IPS-20b (cell line): ENCODE data around the gene TMPO.
A peak's percentile ranks its signal among the peaks of the same experiment; 100 is the strongest.

Experiments used
- H3K27ac ChIP-seq: one replicate; pipeline ENCODE4 v1.5.1; 2013; ENCODE audit warnings: low read length
- H3K27me3 ChIP-seq: 2 replicates; pipeline ENCODE4 v1.6.1; 2013; ENCODE audit warnings: mild to moderate bottlenecking, low read length, inconsistent platforms; ENCODE audit not compliant: insufficient read depth
- H3K36me3 ChIP-seq: 2 replicates; pipeline ENCODE4 v1.6.1; 2013; ENCODE audit warnings: low read depth, mild to moderate bottlenecking, inconsistent platforms, low read length, moderate library complexity; ENCODE audit not compliant: insufficient read depth
- H3K4me1 ChIP-seq: 2 replicates; pipeline ENCODE4 v1.6.1; 2013; ENCODE audit warnings: mild to moderate bottlenecking, control low read depth, inconsistent platforms, low read length, moderate library complexity; ENCODE audit not compliant: insufficient read depth
- H3K4me3 ChIP-seq: 2 replicates; pipeline ENCODE4 v1.5.1; 2013; ENCODE audit warnings: mild to moderate bottlenecking, low read length, inconsistent platforms
- H3K9ac ChIP-seq: 2 replicates; pipeline ENCODE4 v1.6.1; 2013; ENCODE audit warnings: low read depth, mild to moderate bottlenecking, inconsistent platforms, low read length, moderate library complexity
- H3K9me3 ChIP-seq: 2 replicates; pipeline ENCODE4 v1.6.1; 2013; ENCODE audit warnings: mild to moderate bottlenecking, low read depth, low read length, inconsistent platforms; ENCODE audit not compliant: insufficient read depth

TMPO gene, protein sequence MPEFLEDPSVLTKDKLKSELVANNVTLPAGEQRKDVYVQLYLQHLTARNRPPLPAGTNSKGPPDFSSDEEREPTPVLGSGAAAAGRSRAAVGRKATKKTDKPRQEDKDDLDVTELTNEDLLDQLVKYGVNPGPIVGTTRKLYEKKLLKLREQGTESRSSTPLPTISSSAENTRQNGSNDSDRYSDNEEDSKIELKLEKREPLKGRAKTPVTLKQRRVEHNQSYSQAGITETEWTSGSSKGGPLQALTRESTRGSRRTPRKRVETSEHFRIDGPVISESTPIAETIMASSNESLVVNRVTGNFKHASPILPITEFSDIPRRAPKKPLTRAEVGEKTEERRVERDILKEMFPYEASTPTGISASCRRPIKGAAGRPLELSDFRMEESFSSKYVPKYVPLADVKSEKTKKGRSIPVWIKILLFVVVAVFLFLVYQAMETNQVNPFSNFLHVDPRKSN

DNA sequence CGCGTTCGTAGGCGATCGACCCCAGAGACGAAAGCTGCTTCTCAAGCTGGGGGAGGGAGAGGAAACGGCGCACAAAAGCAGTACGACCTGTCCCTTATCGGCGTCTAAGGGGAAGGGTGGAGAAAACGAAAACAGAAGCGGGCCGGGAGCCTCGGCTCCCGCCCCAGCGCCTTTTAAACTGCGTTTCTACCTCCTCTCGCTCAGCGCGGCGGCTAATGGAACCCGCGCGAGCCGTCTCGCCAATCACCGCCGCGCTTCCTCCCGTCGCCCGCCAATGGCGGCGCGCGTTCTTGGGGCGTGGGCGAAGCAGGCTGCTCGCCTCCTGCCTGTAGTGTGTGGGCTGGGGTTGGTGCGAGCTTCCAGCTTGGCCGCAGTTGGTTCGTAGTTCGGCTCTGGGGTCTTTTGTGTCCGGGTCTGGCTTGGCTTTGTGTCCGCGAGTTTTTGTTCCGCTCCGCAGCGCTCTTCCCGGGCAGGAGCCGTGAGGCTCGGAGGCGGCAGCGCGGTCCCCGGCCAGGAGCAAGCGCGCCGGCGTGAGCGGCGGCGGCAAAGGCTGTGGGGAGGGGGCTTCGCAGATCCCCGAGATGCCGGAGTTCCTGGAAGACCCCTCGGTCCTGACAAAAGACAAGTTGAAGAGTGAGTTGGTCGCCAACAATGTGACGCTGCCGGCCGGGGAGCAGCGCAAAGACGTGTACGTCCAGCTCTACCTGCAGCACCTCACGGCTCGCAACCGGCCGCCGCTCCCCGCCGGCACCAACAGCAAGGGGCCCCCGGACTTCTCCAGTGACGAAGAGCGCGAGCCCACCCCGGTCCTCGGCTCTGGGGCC is at the start of gene TMPO:
Gene TMPO (plus strand): TSS at position 304 of the 824 bp plus-strand sequence. CDS start 278 bp downstream, at position 582.
- Histone ChIP-seq H3K36me3 (peaks cover 8% of the 10 kb centered on the region), H3K4me1 (peaks cover 4% of the 10 kb centered on the region; the same call in 1 of the 2 replicates), H3K9me3 (no peaks in the 10 kb centered on the region), H3K9ac (peak within 1 kb of the TSS; percentile 99), H3K4me3 (peak within 1 kb of the TSS; percentile 84), H3K27me3 (no peaks in the 10 kb centered on the region), H3K27ac (peak within 1 kb of the TSS; percentile 92)

- H3K27me3 ChIP-seq, result no peaks in the 10 kb centered on the region
- no peaks in the 10 kb centered on the region for H3K4me1 ChIP-seq
- no peak overlapping the region for H3K4me3 ChIP-seq
- H3K36me3 ChIP-seq, result no peaks in the 10 kb centered on the region
- no peaks in the 10 kb centered on the region for H3K9me3 ChIP-seq
- no peak overlapping the region for H3K9ac ChIP-seq
- no peak overlapping the region for H3K27ac ChIP-seq
Observed at GRCh38 chr12:98465950-98466602, 49.3 kb upstream of the TMPO start.

DNA sequence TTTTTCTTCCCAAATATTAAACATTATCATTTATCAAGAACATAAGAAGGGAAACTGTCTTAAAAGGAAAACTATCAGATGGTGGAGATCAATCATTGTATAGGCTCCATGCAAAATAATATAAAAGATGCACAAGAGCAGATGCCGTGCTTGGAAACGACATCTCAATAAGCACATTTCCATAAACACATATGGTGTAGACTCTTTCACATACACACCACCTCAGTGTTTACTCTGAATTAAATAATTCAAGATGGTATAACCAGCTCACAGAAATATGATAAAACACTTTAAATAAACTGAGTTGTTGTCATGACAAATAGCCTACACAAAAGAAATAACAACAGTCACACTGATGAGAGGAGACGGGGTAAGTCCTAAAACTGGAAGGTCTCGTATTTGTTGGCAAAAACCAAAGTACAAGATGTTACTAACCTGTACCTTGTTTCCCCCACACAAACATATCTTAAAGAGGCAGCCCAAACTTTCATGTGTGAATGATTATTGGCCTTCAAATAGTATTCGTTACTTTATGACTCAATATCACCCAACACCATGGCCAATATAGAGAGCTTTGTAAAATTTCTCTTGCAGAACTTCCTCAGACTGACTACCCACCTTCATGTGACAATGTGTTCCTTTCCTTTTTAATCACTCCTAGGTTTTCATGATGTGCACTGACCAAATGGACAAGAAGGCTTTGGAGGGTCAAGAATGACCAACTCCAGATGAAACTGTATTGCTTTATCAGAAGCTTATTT is 48.6 kb upstream of the TMPO start:
- Histone ChIP-seq H3K9me3 (no peaks in the 10 kb centered on the region), H3K27ac (no peak overlapping the region)

GRCh38 chr12:98469109-98469508 is 46.3 kb upstream of the TMPO start:
- no peak overlapping the region for H3K27ac ChIP-seq
- H3K4me3 ChIP-seq, result no peak overlapping the region
- H3K9me3 ChIP-seq, result no peaks in the 10 kb centered on the region
- H3K9ac ChIP-seq, result no peak overlapping the region
- no peaks in the 10 kb centered on the region for H3K36me3 ChIP-seq
- H3K27me3 ChIP-seq, result no peaks in the 10 kb centered on the region
- H3K4me1 ChIP-seq, result no peaks in the 10 kb centered on the region

More for the DNA sequence above, 48.6 kb upstream of the TMPO start:
- Histone ChIP-seq H3K9ac (no peak overlapping the region), H3K4me1 (no peaks in the 10 kb centered on the region), H3K27me3 (no peaks in the 10 kb centered on the region), H3K36me3 (no peaks in the 10 kb centered on the region), H3K4me3 (no peak overlapping the region)

GRCh38 chr12:98470469-98471082 is 44.8 kb upstream of the TMPO start:
- no peaks in the 10 kb centered on the region for H3K4me1 ChIP-seq
- no peak overlapping the region for H3K9ac ChIP-seq
- no peak overlapping the region for H3K4me3 ChIP-seq
- no peaks in the 10 kb centered on the region for H3K36me3 ChIP-seq
- no peaks in the 10 kb centered on the region for H3K9me3 ChIP-seq
- H3K27me3 ChIP-seq, result no peaks in the 10 kb centered on the region
- no peak overlapping the region for H3K27ac ChIP-seq

DNA sequence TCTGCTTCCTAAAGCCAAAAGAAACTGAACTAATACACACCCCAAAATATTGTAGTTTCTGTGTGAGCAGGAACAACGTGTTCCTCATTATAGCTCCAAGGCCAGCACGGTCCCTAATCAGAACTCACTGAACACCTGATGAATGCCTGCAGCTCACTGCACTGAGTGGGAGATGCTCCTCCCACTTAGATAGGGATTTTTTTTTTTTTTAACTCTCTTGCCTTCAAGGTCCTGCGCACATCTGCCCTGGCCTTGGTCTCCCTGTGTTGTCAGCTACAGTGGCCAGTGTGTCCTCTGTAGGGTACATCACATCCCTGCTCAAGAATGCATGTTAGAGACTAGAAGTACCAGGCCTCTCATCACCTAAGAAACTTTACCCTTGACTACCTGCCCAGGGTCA is 44.3 kb upstream of the TMPO start:
- no peak overlapping the region for H3K9ac ChIP-seq
- no peak overlapping the region for H3K4me3 ChIP-seq
- no peaks in the 10 kb centered on the region for H3K4me1 ChIP-seq
- no peaks in the 10 kb centered on the region for H3K36me3 ChIP-seq
- H3K9me3 ChIP-seq, result no peaks in the 10 kb centered on the region
- H3K27ac ChIP-seq, result no peak overlapping the region
- H3K27me3 ChIP-seq, result no peaks in the 10 kb centered on the region

DNA sequence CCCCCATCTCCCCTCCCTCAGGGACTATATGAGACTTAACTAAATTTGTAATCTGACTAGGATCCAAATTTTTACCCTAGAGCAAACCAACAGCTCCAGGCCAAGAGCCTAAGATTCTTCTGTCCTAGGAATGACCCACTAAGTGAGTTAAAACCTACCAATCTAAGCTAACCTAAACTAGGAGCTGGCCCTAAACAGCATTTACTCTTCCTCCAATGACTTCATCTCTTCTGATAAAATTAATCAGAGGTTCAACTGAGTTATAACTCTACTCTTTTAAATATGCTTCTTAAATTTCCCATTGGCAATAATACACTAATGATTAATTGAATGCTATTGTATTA is 39.9 kb upstream of the TMPO start:
- no peaks in the 10 kb centered on the region for H3K9me3 ChIP-seq
- no peaks in the 10 kb centered on the region for H3K27me3 ChIP-seq
- H3K4me3 ChIP-seq, result no peak overlapping the region
- no peak overlapping the region for H3K27ac ChIP-seq
- no peak overlapping the region for H3K9ac ChIP-seq
- H3K36me3 ChIP-seq, result no peaks in the 10 kb centered on the region
- no peaks in the 10 kb centered on the region for H3K4me1 ChIP-seq

DNA sequence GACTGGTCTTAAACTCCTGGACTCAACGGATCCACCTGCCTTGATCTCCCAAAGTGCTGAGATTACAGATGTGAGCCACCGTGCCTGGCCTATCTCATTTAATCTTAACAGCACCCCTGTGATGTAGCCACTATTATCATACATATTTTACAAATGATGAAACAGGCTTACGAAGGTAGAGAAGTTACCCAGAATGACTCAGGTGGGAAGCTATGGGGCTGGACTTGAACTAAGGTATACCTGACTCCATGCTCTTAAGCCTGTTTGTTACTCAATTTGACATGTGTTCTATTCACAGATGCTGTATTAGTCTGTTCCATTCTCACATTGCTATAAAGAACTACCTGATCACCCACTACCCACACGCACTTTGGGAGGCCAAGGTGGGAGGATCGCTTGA is 36.8 kb upstream of the TMPO start:
- Histone ChIP-seq H3K4me3 (no peak overlapping the region), H3K4me1 (no peaks in the 10 kb centered on the region), H3K9ac (no peak overlapping the region), H3K27ac (no peak overlapping the region), H3K36me3 (no peaks in the 10 kb centered on the region), H3K9me3 (no peaks in the 10 kb centered on the region), H3K27me3 (no peaks in the 10 kb centered on the region)

GRCh38 chr12:98483621-98484503 is 31.5 kb upstream of the TMPO start:
- Histone ChIP-seq H3K4me1 (peaks cover 6% of the 10 kb centered on the region; the same call in 1 of the 2 replicates), H3K27ac (no peak overlapping the region), H3K4me3 (no peak overlapping the region), H3K27me3 (no peaks in the 10 kb centered on the region), H3K9me3 (no peaks in the 10 kb centered on the region), H3K9ac (no peak overlapping the region), H3K36me3 (no peaks in the 10 kb centered on the region)

GRCh38 chr12:98485792-98486340 is 29.5 kb upstream of the TMPO start:
- H3K4me3 ChIP-seq, result no peak overlapping the region
- H3K9ac ChIP-seq, result no peak overlapping the region
- H3K36me3 ChIP-seq, result no peaks in the 10 kb centered on the region
- no peaks in the 10 kb centered on the region for H3K9me3 ChIP-seq
- no peak overlapping the region for H3K27ac ChIP-seq
- no peaks in the 10 kb centered on the region for H3K27me3 ChIP-seq
- H3K4me1 ChIP-seq, result peaks cover 22% of the 10 kb centered on the region; the same call in 1 of the 2 replicates
